DND-41 (cell line): Measurements from ENCODE around the gene PRMT2.

ENCODE experiments used
- CTCF ChIP-seq: IDR thresholded peaks from 2 replicates; pipeline ENCODE4 v1.5.1; 2012; ENCODE audit warnings: borderline replicate concordance, low read length, moderate library complexity, mild to moderate bottlenecking; ENCODE audit not compliant: poor library complexity, severe bottlenecking; ENCODE audit errors: extremely low read depth
- EZH2 ChIP-seq: IDR thresholded peaks from 3 replicates; pipeline ENCODE4 v1.6.1; 2012; ENCODE audit warnings: borderline replicate concordance, low read depth, mild to moderate bottlenecking, moderate library complexity, low read length, inconsistent platforms; ENCODE audit not compliant: severe bottlenecking

- no peak for TF ChIP-seq CTCF
- no peak for TF ChIP-seq EZH2
These were observed 31.7 kb downstream of the PRMT2 start for GRCh38 chr21:46666941-46667740.
